ENCODE measurements around the gene FBN3.

The FBN3 gene

GRCh38 chr19:8097681-8098567 is 51.5 kb downstream of the FBN3 start:
- H3K27ac Mint-ChIP-seq, result no peak overlapping the region
- H3K4me1 Mint-ChIP-seq (ENCODE audit: low read depth), result no peaks in the 10 kb centered on the region
- DNase-seq (ENCODE audit: low spot score), result no peak
- H3K36me3 Mint-ChIP-seq (ENCODE audit: low read depth), result no peaks in the 10 kb centered on the region
- no peak overlapping the region for H3K4me3 Mint-ChIP-seq
- H3K27me3 Mint-ChIP-seq (ENCODE audit: low read depth), result no peaks in the 10 kb centered on the region
- peaks cover 28% of the 10 kb centered on the region for H3K9me3 Mint-ChIP-seq

- H3K4me1 Mint-ChIP-seq (ENCODE audit: low read depth), result no peaks in the 10 kb centered on the region
- no peak overlapping the region for H3K27ac Mint-ChIP-seq
Measured at GRCh38 chr19:8097198-8097597, 52.2 kb downstream of the FBN3 start.

GRCh38 chr19:8096071-8096470 is 53.3 kb downstream of the FBN3 start:
- Mint-ChIP-seq H3K9me3 (peaks cover 35% of the 10 kb centered on the region), H3K27ac (no peak overlapping the region), H3K4me3 (no peak overlapping the region), H3K27me3 (ENCODE audit: low read depth) (no peaks in the 10 kb centered on the region), H3K4me1 (ENCODE audit: low read depth) (no peaks in the 10 kb centered on the region), H3K36me3 (ENCODE audit: low read depth) (no peaks in the 10 kb centered on the region)
- DNase-seq (ENCODE audit: low spot score), result no peak

More at GRCh38 chr19:8097198-8097597, 52.2 kb downstream of the FBN3 start:
- Mint-ChIP-seq H3K36me3 (ENCODE audit: low read depth) (no peaks in the 10 kb centered on the region), H3K27me3 (ENCODE audit: low read depth) (no peaks in the 10 kb centered on the region), H3K4me3 (no peak overlapping the region), H3K9me3 (peaks cover 31% of the 10 kb centered on the region)
- no peak for DNase-seq (ENCODE audit: low spot score)

DNA sequence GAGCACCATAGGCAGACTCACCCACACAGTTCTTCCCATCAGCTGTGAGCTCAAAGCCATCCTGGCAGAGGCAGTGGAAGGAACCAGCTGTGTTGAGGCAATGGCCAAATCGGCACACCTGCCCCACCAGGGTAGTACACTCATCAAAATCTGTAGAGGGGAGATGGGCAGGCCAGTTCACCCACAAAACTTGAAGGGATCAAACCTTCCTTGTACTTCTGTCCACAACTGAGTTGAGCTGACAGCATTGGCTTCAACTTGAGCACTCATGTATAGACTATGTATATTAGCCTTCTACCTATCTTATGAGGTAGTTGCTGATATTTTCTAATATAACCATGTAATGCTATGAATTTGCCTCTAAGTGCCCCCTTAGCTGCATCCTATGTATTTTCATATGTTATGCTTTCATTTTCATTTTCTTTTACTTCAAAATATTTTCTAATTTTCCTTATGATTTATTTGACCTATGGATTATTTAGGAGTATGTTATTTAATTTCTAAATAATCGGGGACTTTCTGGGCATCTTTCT is 54.0 kb downstream of the FBN3 start:
- Mint-ChIP-seq H3K9me3 (peaks cover 35% of the 10 kb centered on the region), H3K4me1 (ENCODE audit: low read depth) (no peaks in the 10 kb centered on the region), H3K27me3 (ENCODE audit: low read depth) (no peaks in the 10 kb centered on the region), H3K27ac (no peak overlapping the region), H3K4me3 (no peak overlapping the region), H3K36me3 (ENCODE audit: low read depth) (no peaks in the 10 kb centered on the region)
- DNase-seq (ENCODE audit: low spot score), result no peak

- H3K4me1 Mint-ChIP-seq (ENCODE audit: low read depth), result no peaks in the 10 kb centered on the region
- no peaks in the 10 kb centered on the region for H3K27me3 Mint-ChIP-seq (ENCODE audit: low read depth)
- H3K9me3 Mint-ChIP-seq, result peaks cover 35% of the 10 kb centered on the region
- H3K27ac Mint-ChIP-seq, result no peak overlapping the region
- no peak for DNase-seq (ENCODE audit: low spot score)
- no peak overlapping the region for H3K4me3 Mint-ChIP-seq
- H3K36me3 Mint-ChIP-seq (ENCODE audit: low read depth), result no peaks in the 10 kb centered on the region
Measured at GRCh38 chr19:8094336-8094735, 55.1 kb downstream of the FBN3 start.

DNA sequence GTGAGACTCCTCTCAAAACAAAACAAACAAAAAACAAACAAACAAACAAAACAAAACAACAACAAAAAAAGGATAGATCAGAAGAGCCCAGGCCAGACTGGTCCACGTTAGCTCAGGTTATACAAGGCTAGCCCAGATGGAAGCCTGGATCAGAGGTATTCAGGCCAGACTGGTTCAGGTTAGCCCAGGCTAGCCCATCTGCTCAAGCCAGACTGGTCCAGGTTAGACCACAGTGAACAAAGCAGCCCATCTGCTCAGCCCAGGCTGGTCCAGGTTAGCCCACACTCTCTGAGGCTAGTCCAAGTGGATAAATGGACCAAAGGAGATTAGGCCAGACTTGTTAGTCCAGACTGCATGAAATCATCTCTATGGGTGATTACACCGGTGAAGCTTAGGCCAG is 55.7 kb downstream of the FBN3 start:
- no peak overlapping the region for H3K27ac Mint-ChIP-seq
- no peaks in the 10 kb centered on the region for H3K4me1 Mint-ChIP-seq (ENCODE audit: low read depth)
- H3K9me3 Mint-ChIP-seq, result peaks cover 35% of the 10 kb centered on the region
- no peak overlapping the region for H3K4me3 Mint-ChIP-seq
- H3K36me3 Mint-ChIP-seq (ENCODE audit: low read depth), result no peaks in the 10 kb centered on the region
- no peaks in the 10 kb centered on the region for H3K27me3 Mint-ChIP-seq (ENCODE audit: low read depth)
- DNase-seq (ENCODE audit: low spot score), result no peak

DNA sequence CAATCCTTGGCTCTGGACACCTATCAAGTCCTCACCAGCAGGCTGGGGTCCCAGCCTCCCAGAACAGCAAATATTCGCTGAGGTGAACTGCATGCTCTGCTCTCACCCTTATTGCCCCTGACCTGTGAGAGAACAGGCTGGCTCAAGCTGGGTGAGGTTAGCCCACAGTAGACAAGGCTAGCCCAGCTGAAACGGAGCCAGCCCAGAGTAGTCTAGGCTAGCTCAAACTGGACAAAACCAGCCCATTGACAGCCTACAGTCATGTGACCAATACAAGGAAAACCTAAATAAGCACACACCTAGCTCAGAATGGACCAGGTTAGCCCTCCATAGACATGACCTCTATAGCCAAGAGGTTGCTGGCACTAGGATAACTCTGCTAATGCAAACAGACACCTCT is 58.4 kb downstream of the FBN3 start:
- Mint-ChIP-seq H3K4me3 (no peak overlapping the region), H3K36me3 (ENCODE audit: low read depth) (no peaks in the 10 kb centered on the region), H3K27me3 (ENCODE audit: low read depth) (no peaks in the 10 kb centered on the region), H3K27ac (no peak overlapping the region), H3K9me3 (peaks cover 18% of the 10 kb centered on the region), H3K4me1 (ENCODE audit: low read depth) (no peaks in the 10 kb centered on the region)
- DNase-seq (ENCODE audit: low spot score), result no peak

- Mint-ChIP-seq H3K36me3 (ENCODE audit: low read depth) (no peaks in the 10 kb centered on the region), H3K27me3 (ENCODE audit: low read depth) (no peaks in the 10 kb centered on the region), H3K4me1 (ENCODE audit: low read depth) (no peaks in the 10 kb centered on the region), H3K9me3 (peaks cover 14% of the 10 kb centered on the region), H3K27ac (no peak overlapping the region), H3K4me3 (no peak overlapping the region)
- DNase-seq (ENCODE audit: low spot score), result no peak
Measured at GRCh38 chr19:8089664-8090601, 59.5 kb downstream of the FBN3 start.

DNA sequence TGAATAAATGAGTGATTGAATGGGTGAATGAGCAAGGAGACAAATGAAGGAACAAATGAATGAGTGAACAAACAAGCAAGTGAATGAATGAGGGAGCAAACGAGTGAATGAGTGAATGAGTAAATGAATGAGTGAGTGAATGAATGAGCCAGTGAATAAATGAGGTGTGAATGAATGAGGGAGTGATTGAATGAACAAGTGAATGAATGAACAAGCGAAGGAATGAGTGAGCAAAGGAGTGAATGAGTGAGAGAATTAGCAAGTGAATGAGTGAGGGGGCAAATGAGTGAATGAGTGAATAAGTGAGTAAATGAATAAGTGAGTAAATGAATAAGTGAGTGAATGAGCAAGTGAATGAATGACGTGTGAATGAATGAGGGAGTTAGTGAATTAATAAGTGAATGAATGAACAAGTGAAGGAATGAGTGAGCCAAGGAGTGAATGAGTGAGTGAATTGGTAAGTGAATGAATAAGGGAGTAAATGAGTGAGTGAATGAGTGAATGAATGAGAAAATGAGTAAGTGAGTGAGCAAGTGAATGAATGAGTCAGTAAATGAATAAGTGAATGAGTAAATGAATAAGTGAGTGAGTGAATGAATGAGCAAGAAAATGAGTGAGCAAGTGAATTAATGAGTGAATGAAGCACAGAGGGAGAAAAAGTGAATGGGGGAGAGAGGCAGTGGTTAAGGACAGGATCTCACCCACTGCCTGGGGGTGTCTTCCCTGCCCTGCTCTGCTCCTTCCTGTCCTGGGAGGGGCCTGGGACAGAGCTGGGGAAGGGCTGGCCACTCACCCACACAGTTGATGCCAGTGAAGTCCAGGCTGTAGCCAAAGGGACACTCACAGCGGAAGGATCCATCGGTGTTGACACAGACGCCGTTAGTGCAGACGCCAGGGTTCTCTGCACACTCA is 60.4 kb downstream of the FBN3 start:
- H3K27me3 Mint-ChIP-seq (ENCODE audit: low read depth), result no peaks in the 10 kb centered on the region
- H3K4me3 Mint-ChIP-seq, result no peak overlapping the region
- H3K27ac Mint-ChIP-seq, result no peak overlapping the region
- H3K36me3 Mint-ChIP-seq (ENCODE audit: low read depth), result no peaks in the 10 kb centered on the region
- peaks cover 8% of the 10 kb centered on the region for H3K9me3 Mint-ChIP-seq
- H3K4me1 Mint-ChIP-seq (ENCODE audit: low read depth), result no peaks in the 10 kb centered on the region
- DNase-seq (ENCODE audit: low spot score), result no peak

DNA sequence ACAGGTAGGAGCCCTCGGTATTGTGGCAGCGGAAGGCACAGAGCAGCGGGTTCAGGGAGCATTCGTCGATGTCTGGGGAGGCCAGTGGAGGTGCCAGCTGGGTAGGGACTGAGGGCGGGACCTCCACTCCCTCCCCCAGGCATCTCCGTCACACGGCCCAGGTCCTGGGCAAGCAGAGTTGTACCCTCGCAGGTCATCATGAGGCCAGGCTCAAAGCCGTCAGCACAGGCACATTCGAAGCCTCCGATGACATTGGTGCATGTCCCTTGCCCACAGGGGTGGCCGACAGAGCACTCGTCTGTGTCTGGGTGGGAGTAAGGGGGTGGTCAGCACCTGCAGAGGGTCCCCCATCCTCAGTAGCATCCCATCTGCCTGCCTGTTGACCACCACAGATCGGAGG is 61.5 kb downstream of the FBN3 start:
- no peak for DNase-seq (ENCODE audit: low spot score)
- Mint-ChIP-seq H3K4me3 (no peak overlapping the region), H3K9me3 (peaks cover 7% of the 10 kb centered on the region), H3K4me1 (ENCODE audit: low read depth) (no peaks in the 10 kb centered on the region), H3K36me3 (ENCODE audit: low read depth) (no peaks in the 10 kb centered on the region), H3K27me3 (ENCODE audit: low read depth) (no peaks in the 10 kb centered on the region), H3K27ac (no peak overlapping the region)

GRCh38 chr19:8086849-8087248 is 62.5 kb downstream of the FBN3 start:
- no peaks in the 10 kb centered on the region for H3K27me3 Mint-ChIP-seq (ENCODE audit: low read depth)
- H3K36me3 Mint-ChIP-seq (ENCODE audit: low read depth), result no peaks in the 10 kb centered on the region
- peaks cover 4% of the 10 kb centered on the region for H3K9me3 Mint-ChIP-seq
- no peak for DNase-seq (ENCODE audit: low spot score)
- H3K4me3 Mint-ChIP-seq, result no peak overlapping the region
- no peaks in the 10 kb centered on the region for H3K4me1 Mint-ChIP-seq (ENCODE audit: low read depth)
- H3K27ac Mint-ChIP-seq, result no peak overlapping the region

DNA sequence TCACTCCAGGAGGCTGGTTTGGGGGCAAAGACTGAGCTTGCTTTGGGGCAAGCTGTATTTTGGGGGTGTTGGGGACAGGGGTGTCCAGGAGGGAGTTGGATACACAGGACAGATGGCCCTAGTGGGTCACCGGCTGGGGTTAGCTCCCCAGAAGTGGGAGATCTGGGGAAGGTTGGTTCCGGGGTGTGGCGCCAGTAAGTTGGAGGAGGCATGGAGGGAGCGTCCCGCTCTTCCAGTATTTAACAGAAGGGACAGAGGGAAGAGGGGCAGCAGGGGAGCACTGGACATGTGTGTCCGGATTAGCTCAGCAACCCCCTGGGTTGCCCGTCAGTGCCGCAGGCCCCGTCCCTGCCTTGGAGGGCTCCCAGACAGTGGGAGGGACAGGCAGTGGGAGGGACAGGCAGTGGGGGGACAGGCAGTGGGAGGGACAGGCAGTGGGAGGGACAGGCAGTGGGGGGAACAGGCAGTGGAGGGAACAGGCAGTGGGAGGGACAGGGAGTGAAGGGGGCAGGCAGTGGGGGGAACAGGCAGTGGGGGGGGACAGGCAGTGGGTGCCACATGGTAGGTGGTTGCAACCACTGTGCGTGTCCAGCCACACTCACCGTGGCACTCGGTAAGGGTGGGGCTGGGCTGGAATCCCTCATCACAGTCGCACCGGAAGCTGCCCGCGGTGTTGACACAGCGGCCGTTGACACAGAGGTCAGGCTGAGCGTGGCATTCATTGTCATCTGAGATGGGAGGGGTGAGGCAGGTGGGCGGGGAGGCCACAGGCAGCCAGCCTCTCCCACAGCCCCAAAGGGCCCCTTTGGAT is 63.6 kb downstream of the FBN3 start:
- H3K27ac Mint-ChIP-seq, result no peak overlapping the region
- H3K9me3 Mint-ChIP-seq, result no peaks in the 10 kb centered on the region
- no peak overlapping the region for H3K4me3 Mint-ChIP-seq
- H3K4me1 Mint-ChIP-seq (ENCODE audit: low read depth), result no peaks in the 10 kb centered on the region
- no peak for DNase-seq (ENCODE audit: low spot score)
- H3K36me3 Mint-ChIP-seq (ENCODE audit: low read depth), result no peaks in the 10 kb centered on the region
- H3K27me3 Mint-ChIP-seq (ENCODE audit: low read depth), result no peaks in the 10 kb centered on the region

DNA sequence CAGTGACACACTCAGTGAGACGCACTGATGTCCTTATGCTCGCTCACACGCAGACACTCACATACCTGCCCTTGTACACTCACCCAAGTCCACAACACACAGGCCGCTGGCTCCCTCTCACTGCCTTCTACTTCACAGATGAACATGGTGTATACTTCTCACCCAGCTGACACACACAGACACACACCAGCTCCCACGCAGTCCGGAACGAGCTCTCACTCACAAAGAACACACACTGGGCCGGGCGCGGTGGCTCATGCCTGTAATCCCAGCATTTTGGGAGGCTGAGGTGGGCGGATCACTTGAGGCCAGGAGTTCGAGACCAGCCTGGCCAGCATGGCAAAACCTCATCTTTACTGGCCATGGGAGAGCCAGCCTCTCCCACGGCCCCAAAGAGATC is 65.2 kb downstream of the FBN3 start:
- H3K27ac Mint-ChIP-seq, result no peak overlapping the region
- no peaks in the 10 kb centered on the region for H3K27me3 Mint-ChIP-seq (ENCODE audit: low read depth)
- no peak for DNase-seq (ENCODE audit: low spot score)
- H3K36me3 Mint-ChIP-seq (ENCODE audit: low read depth), result no peaks in the 10 kb centered on the region
- H3K4me3 Mint-ChIP-seq, result no peak overlapping the region
- H3K9me3 Mint-ChIP-seq, result no peaks in the 10 kb centered on the region
- H3K4me1 Mint-ChIP-seq (ENCODE audit: low read depth), result no peaks in the 10 kb centered on the region
